ENCODE measurements around the gene NDUFB8.

The NDUFB8 gene

DNA sequence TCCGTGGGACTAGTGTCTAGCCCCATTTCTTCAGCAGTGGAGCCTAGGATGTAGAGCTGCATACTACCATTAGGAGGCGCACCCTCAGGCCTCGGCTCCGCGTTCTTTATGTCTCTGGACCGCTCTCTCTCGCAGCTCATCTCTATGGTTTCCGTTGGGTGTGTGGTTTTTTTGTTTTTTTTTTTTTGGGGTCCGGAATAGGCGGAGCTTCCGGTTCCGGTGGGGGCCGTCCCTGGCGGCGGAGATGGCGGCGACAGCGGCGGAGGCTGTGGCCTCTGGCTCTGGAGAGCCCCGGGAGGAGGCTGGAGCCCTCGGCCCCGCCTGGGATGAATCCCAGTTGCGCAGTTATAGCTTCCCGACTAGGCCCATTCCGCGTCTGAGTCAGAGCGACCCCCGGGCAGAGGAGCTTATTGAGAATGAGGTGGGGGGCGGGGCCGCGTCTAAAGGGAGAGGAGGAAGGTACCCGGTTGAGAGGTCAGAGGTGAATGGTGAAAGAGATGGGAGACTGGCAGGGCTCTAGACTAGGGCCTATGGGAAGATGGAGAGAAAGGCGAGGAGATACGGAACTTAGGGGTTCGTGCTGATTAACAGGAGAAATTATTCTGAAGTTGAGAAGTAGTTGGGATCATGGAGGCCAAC lies 6.2 kb upstream of the NDUFB8 start, which contains the start of gene HIF1AN:
Gene HIF1AN, plus strand, starts transcription at position 229 of the 639 bp plus-strand sequence. Its CDS starts 16 bp downstream, at position 245.
- peak; percentile 90 for DNase-seq

DNA sequence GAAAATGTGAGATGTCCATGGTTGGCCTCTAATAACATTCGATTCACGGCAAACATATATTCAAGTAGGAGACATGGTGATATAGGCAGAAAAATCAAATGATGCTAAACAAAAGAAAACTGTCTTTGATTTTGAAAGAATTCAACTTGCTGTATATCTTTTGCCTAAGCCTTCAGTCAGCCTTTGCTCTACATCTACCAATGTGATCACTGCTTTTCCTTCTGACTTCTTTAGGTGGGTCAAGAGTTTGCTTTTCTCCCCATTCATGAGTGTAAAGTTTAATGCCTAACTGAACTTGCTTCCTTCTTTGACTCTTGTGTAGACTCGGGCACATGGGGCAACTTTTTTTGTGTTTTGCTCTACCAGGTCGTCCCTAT lies 5.7 kb upstream of the NDUFB8 start:
- no peak for DNase-seq

DNA sequence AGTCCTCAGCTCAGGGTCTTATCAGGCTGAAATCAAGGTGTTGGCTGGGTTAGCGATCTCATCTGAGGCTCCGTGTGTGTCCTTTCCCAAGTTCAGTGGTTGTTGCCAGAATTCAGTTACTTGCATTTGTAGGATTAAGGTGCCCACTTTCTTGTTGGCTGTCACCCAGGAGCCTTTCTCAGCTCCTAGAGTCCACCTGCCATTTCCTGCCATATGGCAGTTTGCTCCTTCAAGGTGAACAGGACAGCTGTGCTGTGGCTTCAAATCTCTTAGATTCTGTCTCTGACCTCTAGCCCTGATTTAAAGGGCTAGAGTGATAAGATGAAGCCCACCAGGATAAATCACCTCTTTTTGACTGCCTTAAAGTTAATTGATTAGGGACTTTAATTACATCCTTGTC lies 5.1 kb upstream of the NDUFB8 start:
- DNase-seq = peak; percentile 81

DNA sequence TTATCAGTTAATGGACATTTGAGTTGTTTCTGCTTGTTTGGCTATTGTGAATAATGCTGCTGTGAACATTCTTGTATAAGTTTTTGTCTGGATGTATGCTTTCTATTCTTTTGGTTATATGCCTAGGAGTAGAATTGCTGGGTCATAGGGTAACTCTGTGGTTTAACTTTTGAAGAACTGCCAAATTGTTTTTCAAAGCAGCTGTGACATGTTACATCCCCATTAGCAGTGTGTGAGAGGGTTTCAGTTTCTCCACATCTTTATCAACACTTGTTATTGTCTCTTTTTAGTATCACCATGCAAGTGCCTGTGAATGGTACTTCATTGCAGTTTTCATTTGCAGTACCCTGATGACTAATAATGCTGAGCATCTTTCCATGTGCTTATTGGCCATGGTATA lies 2.1 kb upstream of the NDUFB8 start:
- peak; percentile 51 for DNase-seq

DNA sequence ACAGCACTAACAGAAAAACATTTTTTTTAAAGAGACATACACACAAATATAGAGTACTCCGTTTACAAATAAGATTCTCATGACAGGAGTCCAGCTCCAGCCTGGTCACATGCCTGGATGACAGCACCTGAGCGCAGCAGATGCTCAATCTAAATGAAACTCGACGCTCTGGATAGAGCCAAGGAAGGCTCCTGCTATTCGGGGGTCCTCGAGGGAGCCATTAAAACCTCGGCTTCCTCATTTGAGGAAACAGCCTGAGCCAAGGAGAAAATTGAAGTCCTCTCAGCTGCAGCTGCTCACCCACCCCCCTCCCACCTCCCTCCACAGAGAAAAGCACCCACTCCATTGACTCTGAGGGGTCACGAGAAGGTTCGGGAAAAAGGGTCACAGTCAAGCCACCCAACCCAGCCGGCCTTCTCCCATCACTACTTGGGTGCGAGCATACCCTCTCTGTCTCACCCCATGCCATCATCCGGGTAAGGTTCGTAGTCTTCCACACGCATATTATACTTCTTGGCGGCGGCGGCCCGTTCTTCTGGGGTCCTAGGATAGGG lies 673 bp downstream of the NDUFB8 start:
- no peak for DNase-seq

DNA sequence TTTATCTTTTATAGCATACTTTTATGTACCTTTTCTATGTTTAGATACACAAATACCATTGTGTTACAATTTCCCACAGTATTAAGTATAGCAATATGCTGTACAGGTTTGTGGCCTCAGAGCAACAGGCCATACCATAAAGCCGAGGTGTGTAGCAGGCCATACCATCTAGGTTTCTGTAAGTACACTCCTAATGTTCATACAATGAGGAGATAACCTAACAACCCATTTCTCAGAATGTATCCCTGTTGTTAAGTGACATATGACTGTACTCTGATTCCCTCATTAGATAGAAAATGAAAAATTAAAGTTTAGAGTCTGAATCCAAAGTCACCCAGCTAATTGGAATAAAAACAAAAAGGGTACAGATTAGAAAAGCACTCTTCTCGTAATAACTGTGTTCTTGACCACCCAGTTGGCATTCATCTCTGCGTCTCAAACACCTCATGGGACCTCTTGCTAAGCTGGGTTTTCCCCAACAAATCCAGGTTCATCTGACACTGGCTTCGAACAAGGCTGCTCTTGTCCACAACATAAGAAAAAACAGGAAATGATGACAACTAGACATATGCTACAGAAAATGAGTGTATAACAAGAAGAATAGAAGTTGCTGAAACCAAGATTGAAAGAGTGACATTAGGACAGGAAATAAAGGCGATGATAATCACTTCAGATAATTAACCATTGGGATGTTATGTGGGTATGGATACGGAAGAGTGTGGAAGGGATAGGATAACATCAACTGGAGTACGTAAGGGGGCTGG lies 1.4 kb downstream of the NDUFB8 start:
- DNase-seq = no peak

GRCh38 chr10:100524638-100525037 lies 5.0 kb downstream of the NDUFB8 start:
- DNase-seq = no peak

GRCh38 chr10:100524206-100524605 lies 5.5 kb downstream of the NDUFB8 start:
- no peak for DNase-seq

- DNase-seq = no peak
Measured at GRCh38 chr10:100522945-100523344, 6.7 kb downstream of the NDUFB8 start.

DNA sequence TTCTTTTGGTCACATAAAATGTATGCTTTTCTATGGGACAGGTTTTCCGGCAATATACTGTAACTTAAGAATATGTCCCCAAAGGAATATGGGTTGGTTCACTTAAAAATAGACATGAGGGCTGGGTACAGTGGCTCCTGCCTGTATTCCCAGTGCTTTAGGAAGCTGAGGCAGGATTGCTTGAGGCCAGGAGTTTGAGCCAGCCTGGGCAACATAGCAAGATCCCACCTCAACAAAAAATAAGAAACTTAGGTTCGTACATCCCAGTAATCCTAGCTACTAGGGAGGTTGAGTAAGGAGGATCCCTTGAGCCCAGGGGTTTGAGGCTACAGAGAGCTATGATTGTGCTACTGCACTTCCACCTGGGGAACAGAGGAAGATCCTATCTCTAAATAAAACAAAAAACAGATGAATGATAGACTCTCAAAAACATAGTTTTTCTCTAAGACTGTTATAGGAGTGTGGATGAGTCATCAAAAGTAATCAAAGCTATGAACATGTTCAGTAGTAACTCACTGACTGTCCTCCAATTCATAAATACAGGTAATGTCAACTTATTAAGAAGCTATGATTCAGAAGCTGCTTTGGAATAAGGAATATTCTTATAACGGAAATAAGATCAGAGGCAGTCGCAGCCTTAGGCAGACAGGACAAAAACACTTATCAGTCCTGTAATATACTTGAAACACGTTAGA lies 7.4 kb downstream of the NDUFB8 start:
- no peak for DNase-seq

DNA sequence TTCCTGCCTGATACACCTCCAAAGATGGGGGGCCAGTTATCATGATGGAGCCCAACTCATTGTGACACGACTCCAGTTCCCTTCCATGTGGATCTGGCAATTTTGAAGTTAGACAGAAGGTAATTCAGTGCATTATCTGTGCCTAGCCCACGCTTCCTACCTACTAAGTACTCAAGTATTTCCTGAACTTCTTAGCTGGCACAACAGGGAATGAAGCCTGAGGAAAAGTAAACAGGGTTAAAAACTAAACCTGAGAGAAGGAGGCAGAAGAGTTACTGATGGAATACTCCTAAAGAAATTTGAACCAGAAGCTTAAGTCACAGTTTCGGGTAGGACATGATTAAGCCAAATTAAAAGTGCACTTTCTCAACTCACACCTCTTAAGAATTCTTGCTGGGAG lies 8.9 kb downstream of the NDUFB8 start:
- DNase-seq = no peak

- DNase-seq = no peak
Measured at GRCh38 chr10:100519311-100520051, 10.2 kb downstream of the NDUFB8 start, which contains the start of gene SEC31B. Gene SEC31B (minus strand): TSS chr10:100519861. CDS start chr10:100516952, 2,909 bp downstream.

GRCh38 chr10:100518761-100519241 lies 10.9 kb downstream of the NDUFB8 start:
- DNase-seq = peak; percentile 55

GRCh38 chr10:100516847-100517246 lies 12.8 kb downstream of the NDUFB8 start:
- peak; percentile 13 for DNase-seq

GRCh38 chr10:100515612-100516011 lies 14.1 kb downstream of the NDUFB8 start:
- DNase-seq = no peak

DNA sequence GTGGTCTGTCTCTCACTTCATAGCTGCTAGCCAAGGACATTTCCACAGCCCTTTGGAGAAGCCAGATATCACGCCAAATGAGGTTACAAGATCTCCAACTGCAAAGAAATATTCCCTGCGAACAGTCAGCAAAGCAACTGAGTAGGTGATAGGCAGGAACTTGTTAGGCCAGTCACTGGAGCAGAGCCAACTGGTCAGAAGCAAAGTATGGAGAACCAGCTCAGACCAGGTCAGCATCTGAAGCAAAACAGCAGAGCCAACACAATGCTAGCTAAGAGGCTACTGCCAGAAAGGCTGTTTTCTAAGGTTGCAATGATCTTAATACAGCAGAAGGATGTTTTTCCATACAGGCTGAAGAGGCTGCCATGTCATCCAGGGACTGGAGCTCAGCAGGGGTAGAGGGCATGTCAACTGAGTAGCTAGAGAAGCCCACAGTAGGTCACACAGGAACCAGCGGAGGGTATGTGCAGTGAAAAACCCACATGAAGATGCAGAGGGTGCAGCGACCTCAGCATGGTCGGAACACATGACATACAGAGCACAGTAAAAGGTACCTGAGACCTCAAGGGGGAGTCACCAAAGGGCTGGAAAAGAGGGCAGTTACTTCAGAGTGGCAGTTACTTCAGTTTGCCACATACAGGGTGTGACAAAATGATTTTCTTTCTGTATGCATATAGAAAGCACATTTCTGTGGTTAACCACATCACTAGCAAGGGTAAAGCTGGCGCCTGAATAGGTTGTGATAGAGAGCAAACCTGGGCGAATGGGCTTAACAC lies 18.9 kb downstream of the NDUFB8 start:
- peak; percentile 76 for DNase-seq

DNA sequence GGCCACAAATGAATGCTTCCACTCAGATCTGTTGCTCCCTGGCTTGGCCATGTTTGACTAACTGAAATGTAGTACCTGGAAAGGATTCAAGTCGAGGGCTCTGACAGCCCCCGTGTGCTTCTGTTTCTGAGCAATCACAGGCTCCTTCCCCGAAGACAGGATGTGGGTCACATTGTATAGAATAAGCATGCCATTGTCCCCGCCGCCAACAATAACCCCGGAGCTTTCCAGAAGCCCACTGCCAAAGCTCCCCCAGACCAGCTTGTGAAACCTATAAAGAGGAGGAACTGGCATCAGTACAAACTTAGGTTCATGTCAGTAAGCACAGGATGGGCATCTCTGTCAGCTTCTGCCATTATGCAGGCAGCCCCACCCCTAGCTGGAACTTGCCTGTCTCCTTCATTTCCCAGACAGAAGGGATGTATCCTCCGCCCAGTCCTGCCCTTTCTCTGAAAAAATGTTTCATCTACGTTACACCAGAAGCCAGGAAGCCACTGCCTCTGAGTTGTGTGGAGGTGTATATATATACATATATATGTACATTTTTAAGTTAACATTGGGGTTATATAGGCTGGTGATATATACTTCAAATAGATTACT lies 20.3 kb downstream of the NDUFB8 start:
- no peak for DNase-seq

DNA sequence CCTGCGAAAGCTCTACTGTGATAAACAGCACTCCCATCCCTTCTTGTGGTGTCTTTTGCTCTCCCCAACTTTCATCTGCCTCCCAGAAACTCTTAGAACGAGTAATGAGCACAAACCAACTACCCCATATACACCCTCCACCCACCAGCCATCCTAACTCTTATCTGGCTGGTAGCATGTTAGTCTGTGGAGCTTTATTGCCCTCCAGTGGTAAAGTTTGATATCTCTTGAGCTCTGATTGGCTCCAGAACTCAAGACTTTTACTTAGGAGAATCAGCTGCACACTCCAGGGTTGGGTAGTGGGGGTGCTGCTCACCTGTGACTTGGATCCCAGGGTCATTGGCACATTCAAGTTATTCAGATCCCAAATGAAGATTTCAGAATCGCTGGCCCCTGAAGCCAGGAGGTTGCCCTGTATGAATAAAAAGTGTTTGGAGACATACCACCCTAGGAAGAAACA lies 20.9 kb downstream of the NDUFB8 start:
- DNase-seq = peak; percentile 38

GRCh38 chr10:100508266-100508665 lies 21.4 kb downstream of the NDUFB8 start:
- DNase-seq = no peak

DNA sequence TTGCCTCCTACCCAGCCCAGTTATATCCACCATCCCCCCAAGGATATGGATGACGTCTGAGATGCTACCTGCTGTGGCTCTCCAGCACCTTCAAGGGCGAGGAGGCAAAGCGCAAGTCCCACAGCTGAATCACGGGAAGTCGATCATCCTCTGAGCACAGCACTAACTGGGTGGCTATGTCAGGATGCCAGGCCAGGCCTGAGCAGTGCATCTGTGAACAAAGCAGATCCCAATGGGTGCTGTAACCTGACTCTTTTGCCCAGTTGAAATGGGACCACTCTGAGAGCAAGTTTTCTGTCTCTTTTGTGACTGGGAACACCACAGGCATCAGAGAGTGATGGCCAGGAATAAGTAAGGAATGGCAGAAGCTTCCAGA lies 22.3 kb downstream of the NDUFB8 start:
- DNase-seq = no peak

All from RPMI8226 (cell line).